Measurements from ENCODE around the gene PTPRN2. TPM values are rescaled to one million over a fixed set of nuclear protein-coding genes. Genes with fewer than 3 reads are reported as not detected.
"Not testable (repeated sequence)": the region's sequence is repeated elsewhere in the genome, so short reads cannot be mapped to it uniquely, and the experiment has no call there.

PTPRN2 gene
- polyA plus RNA-seq, 4 donors = 7.4 to 9.6 (median 8.8) TPM

GRCh38 chr7:157985636-157986035, 602.0 kb downstream of the PTPRN2 start:
- DNase-seq (ENCODE audit: low read depth in 4 of 4, low spot score in 3 of 4) = no peak

GRCh38 chr7:157984423-157985163, 603.0 kb downstream of the PTPRN2 start:
- DNase-seq (ENCODE audit: low read depth in 4 of 4, low spot score in 3 of 4) = no peak

DNA sequence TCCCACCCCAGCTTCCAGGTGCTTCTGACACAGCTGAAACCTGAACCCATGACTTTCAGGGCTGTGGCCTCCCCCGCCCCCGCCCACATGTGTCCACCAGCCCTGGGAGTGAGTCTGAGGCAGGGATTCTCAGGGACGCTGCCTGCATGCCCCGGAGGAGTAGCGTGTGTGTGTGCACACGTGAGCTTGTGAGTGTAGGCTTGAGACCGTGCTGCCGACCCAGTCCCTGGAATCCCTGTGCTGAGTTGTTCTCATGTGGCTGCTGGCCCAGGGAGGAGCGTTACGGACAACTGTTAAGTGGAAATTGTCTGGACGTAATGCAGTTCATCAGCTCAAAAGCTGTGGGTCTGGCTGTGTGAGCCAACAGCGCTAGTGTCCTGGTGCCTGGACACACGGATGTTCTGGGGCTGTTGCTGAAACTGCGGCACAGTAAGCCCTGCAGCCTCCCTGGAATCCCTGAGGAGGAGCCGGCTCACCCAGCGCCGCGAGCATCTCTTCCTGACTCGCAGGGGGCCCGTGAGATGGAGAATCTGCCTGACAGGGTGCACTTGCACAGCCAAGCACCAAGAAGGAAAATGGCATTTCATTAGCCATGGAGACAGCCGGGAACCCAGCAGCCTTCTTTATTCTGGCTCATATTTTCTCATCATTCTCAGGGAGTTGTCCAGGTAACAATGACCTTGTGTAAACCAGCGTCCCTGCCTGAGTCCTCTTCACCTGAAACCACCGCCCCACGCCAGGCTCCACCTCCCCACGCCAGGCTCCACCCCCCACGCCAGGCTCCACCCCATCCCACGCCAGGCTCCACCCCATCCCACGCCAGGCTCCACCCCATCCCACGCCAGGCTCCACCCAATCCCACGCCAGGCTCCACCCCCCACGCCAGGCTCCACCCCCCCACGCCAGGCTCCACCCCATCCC, 603.9 kb downstream of the PTPRN2 start:
- no peak for DNase-seq (ENCODE audit: low read depth in 4 of 4, low spot score in 3 of 4)

- DNase-seq (ENCODE audit: low read depth in 4 of 4, low spot score in 3 of 4) = no peak
Observed at GRCh38 chr7:157981778-157982177, 605.8 kb downstream of the PTPRN2 start.

DNA sequence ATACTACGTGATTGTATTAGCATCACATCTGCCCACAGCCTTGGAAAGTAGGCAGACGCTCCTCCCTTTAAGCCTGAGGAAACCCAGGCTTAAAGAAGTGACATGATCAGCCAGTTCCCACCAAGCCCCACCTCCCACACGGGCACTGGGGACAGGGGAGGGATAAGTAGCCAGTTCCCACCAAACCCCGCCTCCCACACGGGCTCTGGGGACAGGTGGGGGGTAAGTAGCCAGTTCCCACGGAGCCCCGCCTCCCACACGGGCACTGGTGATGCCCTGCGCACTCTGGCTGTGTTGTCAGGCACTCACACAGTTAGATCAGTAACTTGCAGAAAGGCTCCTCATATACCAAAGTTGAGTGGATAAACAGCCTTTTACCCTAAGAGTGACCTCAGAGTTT, 606.8 kb downstream of the PTPRN2 start:
- DNase-seq (ENCODE audit: low read depth in 4 of 4, low spot score in 3 of 4) = no peak

- DNase-seq (ENCODE audit: low read depth in 4 of 4, low spot score in 3 of 4) = not testable (repeated sequence)
Observed at GRCh38 chr7:157980341-157980731, 607.3 kb downstream of the PTPRN2 start.

DNA sequence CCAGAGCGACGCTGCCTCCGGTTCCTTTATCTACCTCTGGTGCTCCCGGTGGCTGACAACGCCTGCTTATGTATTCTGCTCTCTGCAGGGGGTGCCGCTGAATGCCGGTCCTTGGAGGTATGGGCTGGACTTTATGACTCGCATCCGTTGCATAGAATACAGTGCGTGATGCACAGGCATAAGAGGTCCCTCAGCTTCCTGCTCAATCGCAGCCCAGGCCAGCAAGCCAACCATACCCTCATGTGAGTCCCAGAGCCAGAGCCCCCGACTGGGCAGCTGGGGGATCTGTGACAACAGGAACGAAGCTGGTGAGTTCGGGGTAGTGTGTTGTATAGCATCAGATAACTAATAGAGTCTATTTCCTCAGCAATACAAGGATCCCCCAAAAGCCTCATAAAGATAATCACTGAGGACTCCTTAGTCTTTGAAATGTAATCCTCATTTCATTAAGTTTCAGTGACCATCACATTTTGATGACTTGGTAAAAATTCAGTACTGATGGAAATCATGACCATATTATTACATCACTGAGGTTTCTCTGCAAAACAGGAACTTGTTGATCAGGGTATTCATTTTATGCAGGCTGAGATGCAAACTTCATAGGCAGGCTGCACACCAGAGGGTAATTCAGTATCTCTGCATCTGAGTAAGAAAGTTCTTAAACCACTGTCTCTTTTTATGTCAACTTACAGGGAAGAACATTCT, 607.8 kb downstream of the PTPRN2 start:
- DNase-seq (ENCODE audit: low read depth in 4 of 4, low spot score in 3 of 4) = no peak

DNA sequence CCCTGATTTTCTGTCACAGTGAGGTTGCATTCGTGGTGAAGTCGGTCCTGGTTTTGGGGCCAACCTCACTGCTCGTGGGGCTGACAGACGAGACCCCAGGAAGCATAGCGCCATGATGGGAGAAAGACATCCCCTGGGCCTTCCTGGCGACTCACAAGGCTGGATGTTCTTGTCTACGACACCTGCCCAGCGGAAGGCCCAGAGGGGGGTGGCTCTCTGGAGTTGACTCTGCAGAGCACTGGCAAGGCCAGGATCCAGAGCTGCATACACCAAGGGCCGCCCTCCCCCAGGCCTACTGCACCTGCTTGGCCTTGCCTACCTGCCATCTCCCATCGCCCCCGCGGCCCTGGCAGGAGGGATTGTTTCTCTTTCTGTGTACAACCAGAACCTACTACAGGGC, 608.9 kb downstream of the PTPRN2 start:
- no peak for DNase-seq (ENCODE audit: low read depth in 4 of 4, low spot score in 3 of 4)

- DNase-seq (ENCODE audit: low read depth in 4 of 4, low spot score in 3 of 4) = no peak
Observed at GRCh38 chr7:157977717-157978496, 609.7 kb downstream of the PTPRN2 start.

- DNase-seq (ENCODE audit: low read depth in 4 of 4, low spot score in 3 of 4) = no peak
Observed at GRCh38 chr7:157977306-157977705, 610.3 kb downstream of the PTPRN2 start.

DNA sequence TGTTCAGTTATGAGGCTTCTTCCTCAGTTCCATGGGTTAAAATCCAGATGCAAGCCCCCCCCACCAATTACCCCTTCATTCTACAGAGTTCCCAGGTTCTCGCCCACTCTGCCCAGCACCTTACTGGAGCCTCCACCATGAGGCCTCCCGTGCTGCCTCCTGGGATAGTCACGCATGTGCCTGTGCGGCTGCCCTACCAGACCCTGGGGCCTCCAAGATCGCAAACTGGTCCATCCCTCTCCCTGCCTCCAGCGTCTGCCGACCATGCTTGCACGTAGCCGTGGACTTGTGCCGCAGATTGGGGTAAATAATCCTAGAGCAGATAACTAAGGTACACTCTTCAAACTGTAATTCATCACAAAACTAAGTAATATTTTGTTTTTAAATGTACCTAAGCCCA, 611.2 kb downstream of the PTPRN2 start:
- DNase-seq (ENCODE audit: low read depth in 4 of 4, low spot score in 3 of 4) = no peak

GRCh38 chr7:157975401-157976372, 611.9 kb downstream of the PTPRN2 start:
- DNase-seq (ENCODE audit: low read depth in 4 of 4, low spot score in 3 of 4) = no peak

GRCh38 chr7:157974678-157975230, 612.9 kb downstream of the PTPRN2 start:
- no peak for DNase-seq (ENCODE audit: low read depth in 4 of 4, low spot score in 3 of 4)

DNA sequence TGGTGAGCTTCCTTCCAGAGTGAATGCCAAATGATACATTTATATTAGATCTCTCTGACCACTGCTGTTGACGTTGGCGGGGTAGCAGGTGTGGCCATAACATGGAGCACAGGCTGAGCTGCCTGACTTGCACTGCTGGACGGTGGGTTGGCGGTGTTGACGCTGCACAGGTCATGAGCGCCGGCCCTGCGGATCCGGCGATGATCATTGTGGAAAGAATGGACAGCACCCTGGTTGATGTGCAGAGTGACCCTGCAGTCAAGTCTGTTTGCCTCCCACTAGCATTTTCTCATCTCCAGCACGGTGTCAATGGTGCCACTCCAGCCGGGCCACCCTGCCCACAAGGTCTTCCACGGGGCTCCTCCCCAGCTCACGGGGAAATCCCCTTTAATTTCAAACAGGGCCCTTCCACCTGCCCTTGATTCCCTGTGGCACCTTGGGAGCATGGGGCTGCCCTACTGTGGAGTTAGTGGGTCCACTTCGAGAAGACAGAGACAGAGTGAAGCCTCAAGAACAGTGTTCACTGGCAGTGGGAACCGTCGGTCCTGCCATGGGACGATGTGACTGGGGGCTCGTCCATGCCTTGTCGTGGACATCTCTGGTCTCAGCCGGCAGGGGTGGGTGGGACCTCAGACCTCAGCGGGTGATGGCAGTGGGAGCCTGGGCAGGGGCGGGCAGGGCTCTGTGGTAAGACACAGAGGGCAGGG, 613.5 kb downstream of the PTPRN2 start:
- DNase-seq (ENCODE audit: low read depth in 4 of 4, low spot score in 3 of 4) = no peak

- no peak for DNase-seq (ENCODE audit: low read depth in 4 of 4, low spot score in 3 of 4)
Observed at GRCh38 chr7:157972914-157973313, 614.7 kb downstream of the PTPRN2 start.

DNA sequence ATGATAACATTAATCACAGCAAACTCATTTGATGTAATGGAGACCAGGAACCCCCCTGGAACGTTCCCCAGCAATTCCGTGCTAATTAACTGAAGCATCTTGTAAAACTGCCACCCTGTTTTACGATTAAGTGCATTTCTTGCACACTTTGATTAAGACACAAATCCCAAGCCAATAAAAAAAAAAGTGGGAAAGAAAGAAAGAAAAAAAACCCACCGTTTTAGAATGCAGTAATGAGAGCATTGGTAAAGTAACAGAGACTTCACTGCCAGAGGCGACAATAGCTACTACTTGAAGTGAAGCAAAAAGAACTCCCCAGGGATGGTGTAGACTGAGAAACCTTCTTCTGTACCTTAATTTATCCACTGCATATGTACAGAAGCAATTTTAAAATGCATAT, 616.1 kb downstream of the PTPRN2 start:
- DNase-seq (ENCODE audit: low read depth in 4 of 4, low spot score in 3 of 4) = no peak

GRCh38 chr7:157970744-157971143, 616.9 kb downstream of the PTPRN2 start:
- DNase-seq (ENCODE audit: low read depth in 4 of 4, low spot score in 3 of 4) = no peak

- no peak for DNase-seq (ENCODE audit: low read depth in 4 of 4, low spot score in 3 of 4)
Observed at GRCh38 chr7:157969995-157970394, 617.6 kb downstream of the PTPRN2 start.

All from right renal pelvis (tissue), 4 donors.